H9 (cell line): ENCODE data around the gene MDK. TPM values are rescaled to one million over a fixed set of nuclear protein-coding genes. Genes with fewer than 3 reads are reported as not detected.

Source experiments
- DNase-seq: peaks from one replicate; pipeline ENCODE4 v3.0.0-alpha.2; 2017
- H2AFZ ChIP-seq: one replicate; pipeline ENCODE4 v1.6.1; 2013; ENCODE audit warnings: mild to moderate bottlenecking, low read length, control low read depth, moderate library complexity
- H2AK5ac ChIP-seq: 2 replicates; pipeline ENCODE4 v1.6.1; 2013; ENCODE audit warnings: low read length, control low read depth, mixed read lengths; ENCODE audit not compliant: insufficient read length
- H2BK120ac ChIP-seq: one replicate; pipeline ENCODE4 v1.6.1; 2013; ENCODE audit warnings: low read depth, mild to moderate bottlenecking, low read length, control low read depth, inconsistent platforms; ENCODE audit not compliant: poor library complexity, severe bottlenecking
- H2BK12ac ChIP-seq: 2 replicates; pipeline ENCODE4 v1.6.1; 2013; ENCODE audit warnings: low read length, control low read depth, mixed read lengths, low read depth; ENCODE audit not compliant: insufficient read length
- H2BK15ac ChIP-seq: 2 replicates; pipeline ENCODE4 v1.6.1; 2013; ENCODE audit warnings: low read depth, low read length, control low read depth
- H2BK20ac ChIP-seq: one replicate; pipeline ENCODE4 v1.6.1; 2013; ENCODE audit warnings: low read depth, mild to moderate bottlenecking, low read length, control low read depth, inconsistent platforms; ENCODE audit not compliant: poor library complexity, severe bottlenecking
- H2BK5ac ChIP-seq: 2 replicates; pipeline ENCODE4 v1.6.1; 2013; ENCODE audit warnings: low read length, control low read depth, mixed read lengths; ENCODE audit not compliant: insufficient read length
- H3K14ac ChIP-seq: 2 replicates; pipeline ENCODE4 v1.6.1; 2013; ENCODE audit warnings: low read length, control low read depth; ENCODE audit not compliant: insufficient read depth
- H3K18ac ChIP-seq: 2 replicates; pipeline ENCODE4 v1.6.1; 2013; ENCODE audit warnings: low read depth, mild to moderate bottlenecking, mixed read lengths, low read length, control low read depth; ENCODE audit not compliant: insufficient read length
- H3K23ac ChIP-seq: 2 replicates; pipeline ENCODE4 v1.6.1; 2013; ENCODE audit warnings: low read length, control low read depth, mixed read lengths, low read depth; ENCODE audit not compliant: insufficient read length
- H3K23me2 ChIP-seq: 2 replicates; pipeline ENCODE4 v1.6.1; 2013; ENCODE audit warnings: low read depth, mild to moderate bottlenecking, mixed read lengths, low read length, control low read depth; ENCODE audit not compliant: insufficient read length, poor library complexity, severe bottlenecking
- H3K27ac ChIP-seq: 2 replicates; pipeline ENCODE4 v1.5.1; 2013; ENCODE audit warnings: low read length, control low read depth, mixed read lengths, low read depth; ENCODE audit not compliant: insufficient read length
- H3K27me3 ChIP-seq: 2 replicates; pipeline ENCODE4 v1.6.1; 2013; ENCODE audit warnings: low read length, control low read depth, inconsistent platforms; ENCODE audit not compliant: insufficient read depth
- H3K4ac ChIP-seq: 2 replicates; pipeline ENCODE4 v1.6.1; 2013; ENCODE audit warnings: low read depth, mild to moderate bottlenecking, control low read depth, inconsistent platforms, low read length, moderate library complexity
- H3K4me1 ChIP-seq: 2 replicates; pipeline ENCODE4 v1.6.1; 2013; ENCODE audit warnings: low read length, control low read depth, inconsistent platforms; ENCODE audit not compliant: insufficient read depth
- H3K4me2 ChIP-seq: 2 replicates; pipeline ENCODE4 v1.6.1; 2013; ENCODE audit warnings: low read length, control low read depth, mixed read lengths; ENCODE audit not compliant: insufficient read length, insufficient read depth
- H3K56ac ChIP-seq: 2 replicates; pipeline ENCODE4 v1.6.1; 2013; ENCODE audit warnings: low read depth, mild to moderate bottlenecking, mixed read lengths, low read length, control low read depth; ENCODE audit not compliant: insufficient read length
- H3K79me1 ChIP-seq: 2 replicates; pipeline ENCODE4 v1.6.1; 2013; ENCODE audit warnings: low read depth, mild to moderate bottlenecking, moderate library complexity, low read length, control low read depth, inconsistent platforms; ENCODE audit not compliant: insufficient read depth, poor library complexity, severe bottlenecking
- H3K79me2 ChIP-seq: 2 replicates; pipeline ENCODE4 v1.6.1; 2013; ENCODE audit warnings: low read length, control low read depth, inconsistent platforms; ENCODE audit not compliant: insufficient read depth
- H3K9ac ChIP-seq: 2 replicates; pipeline ENCODE4 v1.6.1; 2013; ENCODE audit warnings: low read length, control low read depth, mixed read lengths; ENCODE audit not compliant: insufficient read length; ENCODE audit errors: extremely low read depth
- H3K9me3 ChIP-seq: one replicate; pipeline ENCODE4 v1.6.1; 2013; ENCODE audit warnings: low read depth, low read length, inconsistent platforms; ENCODE audit not compliant: control insufficient read depth
- H3T11ph ChIP-seq: one replicate; pipeline ENCODE4 v1.6.1; 2013; ENCODE audit warnings: mild to moderate bottlenecking, low read length, control low read depth, inconsistent platforms
- H4K20me1 ChIP-seq: one replicate; pipeline ENCODE4 v1.6.1; 2013; ENCODE audit not compliant: control insufficient read depth, insufficient read length, insufficient read depth
- H4K5ac ChIP-seq: 2 replicates; pipeline ENCODE4 v1.6.1; 2013; ENCODE audit warnings: low read depth, mild to moderate bottlenecking, mixed read lengths, low read length, control low read depth; ENCODE audit not compliant: insufficient read length
- H4K8ac ChIP-seq: replicated peaks from 2 replicates; pipeline ENCODE4 v1.6.1; 2013; ENCODE audit warnings: low read length, control low read depth, mixed read lengths, low read depth; ENCODE audit not compliant: insufficient read length
- H4K91ac ChIP-seq: 2 replicates; pipeline ENCODE4 v1.6.1; 2013; ENCODE audit warnings: low read depth, mild to moderate bottlenecking, moderate library complexity, mixed read lengths, low read length, control low read depth; ENCODE audit not compliant: insufficient read length
- H3K27ac Mint-ChIP-seq, 3 experiments: 2 replicates in 2 of 3; 3 replicates in 1 of 3; pipeline ENCODE4 v1.8.0; 2020 to 2021; ENCODE audit warnings: mixed read lengths in 3 of 3, mild to moderate bottlenecking in 1 of 3, moderate library complexity in 1 of 3
- H3K27me3 Mint-ChIP-seq: 2 replicates; pipeline ENCODE4 v1.8.0; 2021; ENCODE audit warnings: low read depth, mild to moderate bottlenecking, moderate library complexity, mixed read lengths
- H3K36me3 Mint-ChIP-seq, 3 experiments: 2 replicates in 2 of 3; 3 replicates in 1 of 3; pipeline ENCODE4 v1.8.0; 2020 to 2021; ENCODE audit warnings: low read depth in 3 of 3, mixed read lengths in 3 of 3; ENCODE audit not compliant: insufficient read depth in 1 of 3
- H3K4me1 Mint-ChIP-seq, 2 experiments: 2 replicates each; pipeline ENCODE4 v1.8.0; 2020; ENCODE audit warnings: mixed read lengths in 2 of 2
- H3K4me3 Mint-ChIP-seq, 2 experiments: 2 replicates in 1 of 2; 3 replicates in 1 of 2; pipeline ENCODE4 v1.8.0; 2020 to 2021; ENCODE audit warnings: mild to moderate bottlenecking in 2 of 2, mixed read lengths in 2 of 2, moderate library complexity in 1 of 2
- H3K9me3 Mint-ChIP-seq, 2 experiments: 2 replicates in 1 of 2; 3 replicates in 1 of 2; pipeline ENCODE4 v1.8.0; 2020; ENCODE audit warnings: mild to moderate bottlenecking in 2 of 2, mixed read lengths in 2 of 2, moderate library complexity in 1 of 2
- CTCF ChIP-seq: fragments of 200-600 bp; sonication (generic); conservative IDR thresholded peaks from 3 replicates; pipeline ENCODE4 v1.8.0; 2021; ENCODE audit warnings: antibody characterized with exemption, mild to moderate bottlenecking
- WGBS: extraction: QIAGEN DNeasy Blood & Tissue Kit; methylation state at CpG from one replicate; pipeline ENCODE4 v1.1.7; 2013; ENCODE audit warnings: missing lambda C conversion rate, low lambda C conversion rate, mixed read lengths; ENCODE audit not compliant: insufficient read length; ENCODE audit errors: extremely low coverage; 5-methylcytosine and 5-hydroxymethylcytosine counted together
- total RNA-seq: library from RNA; stranded (reverse); gene quantifications from 2 replicates; pipeline ENCODE4 v1.2.1, GENCODE V29; 2021

MDK gene
- total RNA-seq, 1 experiment from 2014 or later, result 392 TPM

GRCh38 chr11:46377290-46377689 lies 4.2 kb upstream of the MDK start:
- no peak for TF ChIP-seq CTCF
- no peaks in the 10 kb centered on the region for H3K79me1 ChIP-seq
- H3K4me1 ChIP-seq, result no peaks in the 10 kb centered on the region
- no peaks in the 10 kb centered on the region for H3K27me3 ChIP-seq
- no peak overlapping the region for H2AFZ ChIP-seq
- H2BK12ac ChIP-seq, result no peak overlapping the region
- H2BK5ac ChIP-seq, result no peak overlapping the region
- no peak overlapping the region for H2BK15ac ChIP-seq
- H4K5ac ChIP-seq, result no peak overlapping the region
- H3K4me2 ChIP-seq, result no peak overlapping the region
- WGBS, result no CpG with 5 or more reads among the region's 11 CpGs
- no peak overlapping the region for H2BK120ac ChIP-seq
- H3K79me2 ChIP-seq, result no peaks in the 10 kb centered on the region
- no peak overlapping the region for H3K4ac ChIP-seq
- H3K27me3 Mint-ChIP-seq, result no peaks in the 10 kb centered on the region
- no peak overlapping the region for H3K23ac ChIP-seq
- no peak overlapping the region for H3K27ac ChIP-seq
- no peak overlapping the region for H3K4me3 Mint-ChIP-seq
- DNase-seq, result no peak
- H4K91ac ChIP-seq, result no peak overlapping the region
- H3K9me3 Mint-ChIP-seq, result no peaks in the 10 kb centered on the region; a peak in 1 of 5 replicates
- H3K4me1 Mint-ChIP-seq, result peaks cover 6 to 8% of the 10 kb centered on the region in 2 experiments
- no peak overlapping the region for H2BK20ac ChIP-seq
- no peak overlapping the region for H3K9ac ChIP-seq
- no peak overlapping the region for H2AK5ac ChIP-seq
- no peaks in the 10 kb centered on the region for H4K20me1 ChIP-seq
- no peak overlapping the region for H3T11ph ChIP-seq
- no peak overlapping the region for H3K14ac ChIP-seq
- H3K18ac ChIP-seq, result no peak overlapping the region
- H3K9me3 ChIP-seq, result no peaks in the 10 kb centered on the region
- H3K27ac Mint-ChIP-seq, result peak overlapping the region in 1 of 3 experiments; percentile 40; a peak in 1 of 7 replicates
- peaks cover 13 to 46% (median 42%) of the 10 kb centered on the region in 3 experiments; a peak in 6 of 7 replicates for H3K36me3 Mint-ChIP-seq
- H3K56ac ChIP-seq, result no peak overlapping the region
- H3K23me2 ChIP-seq, result peaks cover 5% of the 10 kb centered on the region
- H4K8ac ChIP-seq, result no peak overlapping the region
